Stimulated activated CD4-positive, alpha-beta T cell treated with anti-CD3 and anti-CD28 coated beads, Interleukin-1b, Interleukin-23, amount 100 ng/mL, for 24 hours (primary cell): ENCODE measurements around the gene PLD1.

Experiments used
- DNase-seq, 4 experiments: peaks; one replicate each; pipeline ENCODE4 v3.0.0-alpha.2; 2020; ENCODE audit warnings: low read depth in 4 of 4, low spot score in 1 of 4

Gene PLD1

GRCh38 chr3:171837698-171838097 is 27.4 kb upstream of the PLD1 start:
- DNase-seq = no peak

GRCh38 chr3:171836855-171837254 is 26.6 kb upstream of the PLD1 start:
- DNase-seq = no peak

GRCh38 chr3:171835613-171836012 is 25.3 kb upstream of the PLD1 start:
- DNase-seq = no peak

GRCh38 chr3:171835116-171835515 is 24.8 kb upstream of the PLD1 start:
- DNase-seq = no peak

GRCh38 chr3:171834461-171834801 is 24.1 kb upstream of the PLD1 start:
- DNase-seq = no peak

- no peak for DNase-seq
Measured at GRCh38 chr3:171833789-171834460, 23.6 kb upstream of the PLD1 start.

GRCh38 chr3:171832989-171833388 is 22.7 kb upstream of the PLD1 start:
- no peak for DNase-seq

GRCh38 chr3:171831936-171832335 is 21.7 kb upstream of the PLD1 start:
- no peak for DNase-seq

- DNase-seq = no peak
Measured at GRCh38 chr3:171830518-171830875, 20.2 kb upstream of the PLD1 start.

GRCh38 chr3:171829841-171830517 is 19.7 kb upstream of the PLD1 start:
- no peak for DNase-seq

GRCh38 chr3:171828902-171829770 is 18.9 kb upstream of the PLD1 start:
- no peak for DNase-seq

GRCh38 chr3:171827836-171828458 is 17.7 kb upstream of the PLD1 start:
- no peak for DNase-seq

GRCh38 chr3:171827385-171827784 is 17.1 kb upstream of the PLD1 start:
- no peak for DNase-seq

- DNase-seq = no peak
Measured at GRCh38 chr3:171825222-171825828, 15.0 kb upstream of the PLD1 start.

GRCh38 chr3:171824824-171825221 is 14.5 kb upstream of the PLD1 start:
- no peak for DNase-seq

- no peak for DNase-seq
Measured at GRCh38 chr3:171824116-171824515, 13.8 kb upstream of the PLD1 start.

GRCh38 chr3:171822431-171823106 is 12.3 kb upstream of the PLD1 start:
- DNase-seq = no peak

GRCh38 chr3:171821778-171822358 is 11.6 kb upstream of the PLD1 start:
- DNase-seq = no peak

GRCh38 chr3:171821044-171821443 is 10.8 kb upstream of the PLD1 start:
- no peak for DNase-seq

- no peak for DNase-seq
Measured at GRCh38 chr3:171817074-171817800, 7.0 kb upstream of the PLD1 start.
